ENCODE results near the gene TTC22. TPM values are rescaled to one million over a fixed set of nuclear protein-coding genes. Genes with fewer than 3 reads are reported as not detected.

The TTC22 gene
- total and polyA plus RNA-seq, 8 donors: 4.2 to 65.2 (median 21.6) TPM

DNA sequence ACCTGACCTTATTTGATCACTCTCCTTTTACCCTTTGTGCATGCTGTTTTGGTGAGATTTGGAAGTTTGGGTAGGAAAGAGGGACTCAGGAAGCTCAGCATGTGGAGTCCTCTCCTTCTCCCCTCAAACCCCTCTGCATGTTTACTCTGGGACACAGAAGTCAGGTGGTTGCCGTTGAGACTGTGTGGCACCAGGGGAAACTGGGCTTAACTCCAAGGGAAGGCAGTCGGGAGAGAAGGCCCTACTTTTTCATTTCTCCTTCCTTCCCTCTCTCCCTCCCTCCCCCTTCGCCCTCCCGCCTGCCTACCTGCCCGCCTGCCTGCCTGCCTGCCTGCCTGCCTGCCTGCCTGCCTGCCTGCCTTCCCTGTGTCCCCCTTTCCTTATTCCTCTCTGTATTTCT, 34.8 kb upstream of the TTC22 start:
- H3K27ac ChIP-seq: no peak overlapping the region
- TF ChIP-seq EP300 (IDR thresholded peaks at IDR 0.05) (no peak), POLR2A (IDR thresholded peaks at IDR 0.05) (no peak), POLR2AphosphoS5 (IDR thresholded peaks at IDR 0.05) (no peak)
- TF ChIP-seq, protein P1, sequence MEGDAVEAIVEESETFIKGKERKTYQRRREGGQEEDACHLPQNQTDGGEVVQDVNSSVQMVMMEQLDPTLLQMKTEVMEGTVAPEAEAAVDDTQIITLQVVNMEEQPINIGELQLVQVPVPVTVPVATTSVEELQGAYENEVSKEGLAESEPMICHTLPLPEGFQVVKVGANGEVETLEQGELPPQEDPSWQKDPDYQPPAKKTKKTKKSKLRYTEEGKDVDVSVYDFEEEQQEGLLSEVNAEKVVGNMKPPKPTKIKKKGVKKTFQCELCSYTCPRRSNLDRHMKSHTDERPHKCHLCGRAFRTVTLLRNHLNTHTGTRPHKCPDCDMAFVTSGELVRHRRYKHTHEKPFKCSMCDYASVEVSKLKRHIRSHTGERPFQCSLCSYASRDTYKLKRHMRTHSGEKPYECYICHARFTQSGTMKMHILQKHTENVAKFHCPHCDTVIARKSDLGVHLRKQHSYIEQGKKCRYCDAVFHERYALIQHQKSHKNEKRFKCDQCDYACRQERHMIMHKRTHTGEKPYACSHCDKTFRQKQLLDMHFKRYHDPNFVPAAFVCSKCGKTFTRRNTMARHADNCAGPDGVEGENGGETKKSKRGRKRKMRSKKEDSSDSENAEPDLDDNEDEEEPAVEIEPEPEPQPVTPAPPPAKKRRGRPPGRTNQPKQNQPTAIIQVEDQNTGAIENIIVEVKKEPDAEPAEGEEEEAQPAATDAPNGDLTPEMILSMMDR (IDR thresholded peaks at IDR 0.05): no peak
- 14 to 45% (median 24%) methylated on average over 2 to 5 of the region's 5 CpGs for WGBS, 5 donors

DNA sequence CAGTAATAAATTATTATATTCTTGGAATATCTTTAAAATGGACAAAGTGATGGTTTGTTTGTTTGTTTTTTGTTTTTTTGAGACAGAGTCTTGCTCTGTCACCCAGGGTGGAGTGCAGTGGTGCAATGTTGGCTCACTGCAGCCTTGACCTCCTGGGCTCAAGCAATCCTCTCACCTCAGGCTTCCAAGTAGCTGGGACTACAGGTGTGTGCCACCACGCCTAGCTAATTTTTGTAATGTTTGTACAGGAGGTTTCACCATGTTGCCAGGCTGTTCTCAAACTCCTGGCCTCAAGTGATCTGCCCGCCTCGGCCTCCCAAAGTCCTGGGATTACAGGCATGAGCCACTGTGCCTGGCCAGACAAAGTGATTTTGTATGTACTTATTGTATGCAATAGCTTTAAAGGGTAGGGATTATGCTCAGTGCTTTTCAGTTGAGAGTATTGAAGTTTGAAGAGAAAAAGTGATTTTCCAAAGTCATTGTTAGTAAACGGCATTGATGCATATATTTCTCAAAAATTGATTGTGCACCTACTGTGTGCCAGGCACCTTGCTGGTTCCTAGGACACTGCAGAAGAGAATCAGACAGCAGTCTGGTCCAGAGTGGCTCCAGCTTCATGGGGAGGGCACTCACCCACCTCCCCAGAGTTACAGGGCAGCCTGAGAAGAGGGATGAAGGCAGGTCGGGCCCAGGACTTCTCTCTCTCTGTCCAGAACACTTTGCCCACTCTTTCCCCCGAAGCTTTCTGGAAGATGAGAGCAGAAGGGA, 34.2 kb upstream of the TTC22 start:
- WGBS, 5 donors: 70 to 86% (median 79%) methylated on average over 6 of the region's 6 CpGs
- intact Hi-C loops (cut with DNase I; ENCODE audit: low total_unique reads): no loop called here
- DNase-seq: peak in 1 of 2 donors; percentile 21
- Histone ChIP-seq H3K4me1 (peaks cover 0 to 6% (median 0%) of the 10 kb centered on the region in 4 donors), H3K27ac (no peak overlapping the region), H3K4me3 (no peak overlapping the region), H3K27me3 (no peaks in the 10 kb centered on the region), H3K36me3 (no peaks in the 10 kb centered on the region), H3K9me3 (peaks cover 0 to 18% (median 9%) of the 10 kb centered on the region in 4 donors)
- TF ChIP-seq POLR2AphosphoS5 (IDR thresholded peaks at IDR 0.05) (no peak), POLR2A (IDR thresholded peaks at IDR 0.05) (no peak), EP300 (IDR thresholded peaks at IDR 0.05) (no peak)
- TF ChIP-seq, protein P1 (IDR thresholded peaks at IDR 0.05): no peak

More for the DNA sequence above, 34.8 kb upstream of the TTC22 start:
- Histone ChIP-seq H3K36me3 (no peaks in the 10 kb centered on the region), H3K4me3 (no peak overlapping the region), H3K27me3 (no peaks in the 10 kb centered on the region), H3K4me1 (peaks cover 0 to 6% (median 0%) of the 10 kb centered on the region in 4 donors), H3K9me3 (peaks cover 0 to 13% (median 8%) of the 10 kb centered on the region in 4 donors)
- peak in 1 of 2 donors; percentile 49 for DNase-seq
- intact Hi-C loops (cut with DNase I; ENCODE audit: low total_unique reads): no loop called here

DNA sequence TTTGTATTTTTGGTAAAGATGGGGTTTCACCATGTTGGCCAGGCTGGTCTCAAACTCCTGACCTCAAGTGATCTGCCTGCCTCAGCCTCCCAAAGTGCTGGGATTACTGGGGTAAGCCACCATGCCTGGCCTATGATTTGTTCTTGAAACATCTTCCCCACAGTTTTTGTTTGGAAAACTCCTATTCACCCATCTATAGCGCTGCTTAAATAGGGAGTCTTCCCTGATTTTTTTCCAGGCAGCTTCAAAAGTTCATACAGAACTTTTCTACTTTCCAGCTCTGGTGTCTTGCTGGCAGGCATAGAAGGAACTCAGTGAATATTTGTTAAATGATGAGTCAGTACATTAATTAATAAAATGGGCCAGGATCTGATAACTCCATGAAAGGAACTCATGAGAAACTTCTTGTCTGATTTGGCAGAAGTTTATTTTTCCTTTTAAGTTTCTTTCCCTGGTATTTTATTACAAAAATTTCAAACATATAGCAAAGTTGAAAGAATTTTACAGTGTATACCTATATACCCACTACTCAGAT, 33.0 kb upstream of the TTC22 start:
- Histone ChIP-seq H3K36me3 (no peaks in the 10 kb centered on the region), H3K9me3 (peaks cover 0 to 23% (median 12%) of the 10 kb centered on the region in 4 donors), H3K4me1 (peaks cover 0 to 6% (median 0%) of the 10 kb centered on the region in 4 donors), H3K27ac (no peak overlapping the region), H3K4me3 (no peak overlapping the region), H3K27me3 (no peaks in the 10 kb centered on the region)
- DNase-seq: no peak
- intact Hi-C loops (cut with DNase I; ENCODE audit: low total_unique reads): no loop called here
- 86 to 100% (median 88%) methylated on average over 1 of the region's 1 CpG for WGBS, 5 donors
- no peak for TF ChIP-seq POLR2A (IDR thresholded peaks at IDR 0.05)
- TF ChIP-seq EP300 (IDR thresholded peaks at IDR 0.05): no peak
- TF ChIP-seq POLR2AphosphoS5 (IDR thresholded peaks at IDR 0.05): no peak
- TF ChIP-seq, protein P1 (IDR thresholded peaks at IDR 0.05): no peak

DNA sequence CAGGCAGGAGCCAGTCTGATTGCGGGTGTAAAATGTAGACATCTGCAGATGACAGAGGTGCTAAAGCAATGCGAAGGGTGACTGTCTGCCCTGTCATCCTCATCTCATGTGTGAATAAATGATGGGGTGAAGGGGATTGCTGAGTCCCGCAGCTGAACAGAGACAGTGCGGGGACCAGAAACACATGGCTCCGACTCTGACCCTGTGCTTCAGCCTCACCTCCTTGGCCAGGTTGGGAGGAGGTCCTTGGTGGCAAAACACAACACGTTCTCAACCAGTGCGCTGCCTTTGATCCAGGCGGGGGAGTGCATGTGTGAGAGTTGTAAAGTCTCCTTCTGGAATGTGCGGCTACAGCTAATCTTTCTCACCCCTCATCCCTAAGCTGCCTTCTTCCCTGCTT, 32.0 kb upstream of the TTC22 start:
- intact Hi-C loops (cut with DNase I; ENCODE audit: low total_unique reads): no loop called here
- H3K9me3 ChIP-seq: peaks cover 0 to 26% (median 21%) of the 10 kb centered on the region in 4 donors
- no peak overlapping the region for H3K4me3 ChIP-seq
- H3K4me1 ChIP-seq: peaks cover 0 to 6% (median 0%) of the 10 kb centered on the region in 4 donors
- WGBS, 5 donors: 83 to 91% (median 89%) methylated on average over 9 of the region's 9 CpGs
- H3K27ac ChIP-seq: no peak overlapping the region
- no peaks in the 10 kb centered on the region for H3K36me3 ChIP-seq
- no peaks in the 10 kb centered on the region for H3K27me3 ChIP-seq
- no peak for TF ChIP-seq EP300 (IDR thresholded peaks at IDR 0.05)
- TF ChIP-seq, protein P1 (IDR thresholded peaks at IDR 0.05): no peak
- TF ChIP-seq POLR2A (IDR thresholded peaks at IDR 0.05): no peak
- no peak for TF ChIP-seq POLR2AphosphoS5 (IDR thresholded peaks at IDR 0.05)
- DNase-seq: peak in 1 of 2 donors; percentile 18
